Astrocyte of the hippocampus (primary cell): ENCODE measurements around the gene PDK1.
A peak's percentile ranks its signal among the peaks of the same experiment; 100 is the strongest.

Experiments used
- DNase-seq: peaks from one replicate; pipeline ENCODE4 v3.0.0; 2011; ENCODE audit warnings: low read depth, low spot score

Gene PDK1

GRCh38 chr2:172596776-172597175, 40.9 kb downstream of the PDK1 start:
- no peak for DNase-seq

- DNase-seq = no peak
These were observed 41.4 kb downstream of the PDK1 start for GRCh38 chr2:172597176-172597842.

DNA sequence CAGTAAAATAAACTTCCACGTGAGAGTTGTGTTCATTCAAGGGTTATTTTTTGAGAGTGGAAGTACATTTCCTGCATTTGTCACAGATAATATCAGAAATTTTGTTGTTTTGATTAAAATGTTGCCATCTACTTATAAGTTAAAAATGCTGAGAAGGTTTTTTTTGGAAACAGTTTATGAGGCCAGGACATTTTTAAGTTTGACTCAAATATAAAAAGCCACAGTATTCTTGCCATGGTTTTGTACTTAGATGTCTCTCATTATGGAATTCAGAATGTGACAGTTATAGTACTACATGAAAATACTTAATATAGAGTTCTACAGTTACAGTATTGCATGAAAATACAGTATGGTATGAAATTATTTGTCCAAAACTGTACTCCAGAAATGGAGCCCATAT, 44.1 kb downstream of the PDK1 start:
- DNase-seq = no peak

DNA sequence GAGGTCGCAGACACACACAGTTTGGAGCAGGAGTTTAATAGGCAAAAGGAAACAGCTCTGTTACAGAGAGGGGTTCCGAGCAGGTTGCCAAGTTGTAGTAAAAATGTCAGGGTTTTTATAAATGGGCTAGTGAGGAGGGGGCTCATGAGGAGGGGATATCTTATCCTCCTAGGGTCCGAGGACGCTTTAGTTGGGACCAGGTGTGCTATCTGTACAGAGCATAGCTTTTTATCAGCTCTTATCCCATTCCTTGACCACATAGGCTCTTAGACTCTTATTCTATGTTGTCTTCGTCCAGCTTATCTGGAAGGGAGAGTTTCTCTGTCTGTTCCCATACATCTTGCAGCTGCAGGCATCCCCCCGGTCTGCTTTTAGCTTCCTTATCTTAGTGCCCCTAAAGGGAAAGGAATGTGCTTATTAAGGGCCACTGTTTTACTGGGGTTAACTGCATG, 44.7 kb downstream of the PDK1 start:
- DNase-seq = no peak

- DNase-seq = no peak
These were observed 50.4 kb downstream of the PDK1 start for GRCh38 chr2:172606285-172606684.

DNA sequence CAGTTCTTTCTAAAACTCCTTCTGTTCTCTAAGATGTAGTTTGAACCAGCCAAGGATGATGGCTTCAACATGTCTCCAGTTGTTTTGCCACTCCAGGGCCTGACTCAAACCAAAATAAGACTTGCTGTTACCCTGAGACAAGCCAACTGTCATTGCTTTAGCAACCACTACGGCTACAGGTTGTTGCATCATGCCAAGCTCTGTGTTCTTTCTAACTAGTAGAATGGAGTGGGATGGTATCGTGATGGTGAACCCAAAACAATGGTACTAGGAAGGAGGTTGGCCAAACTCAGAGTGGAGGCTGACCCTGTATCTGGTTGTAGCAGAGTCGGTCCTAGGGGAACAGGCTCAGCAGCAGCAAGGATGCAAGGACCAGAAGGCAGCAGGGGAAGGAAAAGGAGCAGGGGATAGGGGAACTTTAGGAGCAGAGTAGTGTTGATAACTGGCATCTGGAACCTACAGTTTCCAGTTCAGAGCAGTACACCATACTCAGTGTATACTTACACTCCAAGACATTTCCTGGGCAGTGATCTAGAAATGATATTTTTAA, 51.6 kb downstream of the PDK1 start:
- DNase-seq = no peak

DNA sequence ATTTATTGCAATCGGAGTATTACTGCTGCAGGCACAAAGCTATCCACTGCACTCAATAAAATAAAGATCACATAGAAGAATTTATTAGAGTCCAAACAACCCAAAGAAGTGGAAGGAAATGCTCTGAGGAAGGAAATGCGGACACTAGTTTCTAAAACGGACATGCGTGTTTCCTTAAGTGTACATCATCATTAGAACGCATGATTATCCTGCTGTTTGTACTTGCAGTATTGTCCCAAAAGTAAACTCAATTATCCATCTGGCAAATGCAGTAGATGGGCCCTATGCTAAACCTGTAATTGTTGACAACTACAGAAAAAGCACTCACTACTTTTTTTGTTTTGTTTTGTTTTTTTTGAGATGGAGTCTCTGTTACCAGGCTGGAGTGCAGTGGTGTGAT, 53.6 kb downstream of the PDK1 start:
- no peak for DNase-seq

- no peak for DNase-seq
These were observed 56.2 kb downstream of the PDK1 start for GRCh38 chr2:172612051-172612450.

- no peak for DNase-seq
These were observed 57.1 kb downstream of the PDK1 start for GRCh38 chr2:172613040-172613439.

DNA sequence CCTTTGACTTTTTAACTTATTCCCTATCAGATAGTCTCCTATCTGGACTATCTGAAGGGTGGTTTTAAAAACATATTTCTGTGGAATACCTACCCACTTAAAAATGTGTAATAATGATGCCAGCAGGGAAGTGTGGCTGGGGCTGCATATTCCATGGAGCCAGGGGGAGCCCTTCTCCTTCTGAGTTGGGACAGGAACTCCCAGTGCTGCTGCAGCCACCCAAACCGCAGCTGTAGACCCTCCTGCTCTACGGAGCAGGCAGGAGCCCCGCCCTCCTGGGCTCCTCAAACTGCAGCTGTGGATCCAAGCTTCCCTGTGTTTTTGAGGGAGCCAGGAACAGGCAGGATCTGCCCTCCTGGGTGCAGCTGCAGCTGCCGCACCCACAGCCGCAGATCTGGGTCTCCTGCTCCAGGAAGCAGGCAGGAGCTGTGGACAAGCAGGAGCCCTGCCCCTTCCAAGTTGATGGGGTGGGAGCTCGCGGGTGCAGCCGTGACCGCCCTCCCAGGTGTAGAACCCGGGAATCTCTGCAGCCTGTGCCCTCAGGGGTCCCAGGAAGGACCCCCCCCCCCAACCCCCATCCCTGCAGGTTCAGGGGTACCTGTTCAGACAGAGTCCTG, 57.8 kb downstream of the PDK1 start:
- DNase-seq = no peak

GRCh38 chr2:172614932-172615331, 59.0 kb downstream of the PDK1 start:
- DNase-seq = no peak

GRCh38 chr2:172615727-172616261, 59.9 kb downstream of the PDK1 start:
- DNase-seq = no peak

GRCh38 chr2:172617115-172617514, 61.2 kb downstream of the PDK1 start:
- DNase-seq = no peak

DNA sequence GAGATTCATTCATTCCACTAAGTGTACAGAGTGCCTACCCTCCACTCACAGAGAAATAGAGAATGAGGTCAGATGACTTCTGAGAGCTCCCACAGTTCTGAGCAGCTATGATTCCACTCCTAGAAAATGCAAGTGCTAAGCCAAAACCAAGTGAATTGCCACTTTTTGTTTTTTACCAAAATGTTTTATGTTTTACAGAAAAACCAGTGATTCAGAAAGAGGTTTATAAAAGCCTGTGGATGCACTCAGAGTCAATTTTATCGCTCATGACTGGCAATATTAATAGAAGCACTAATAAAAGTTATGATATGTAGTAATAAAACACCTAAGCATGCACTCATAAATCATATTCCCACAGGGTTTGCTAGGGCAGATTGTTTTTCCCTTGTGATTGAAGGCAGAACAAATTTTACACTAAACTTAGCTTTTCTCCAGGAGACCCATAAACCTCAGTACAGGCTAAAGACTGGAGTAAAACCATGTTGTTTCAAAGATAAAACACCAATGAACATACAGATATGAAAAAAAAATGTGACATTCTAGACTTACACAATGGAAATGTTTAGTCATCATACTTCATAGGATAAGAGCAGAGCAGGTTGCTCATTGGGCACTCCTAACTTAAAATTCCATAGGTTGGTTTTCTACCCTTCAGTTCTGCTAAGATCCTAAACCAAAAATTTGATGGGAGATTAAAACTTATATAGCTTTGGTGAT, 67.5 kb downstream of the PDK1 start:
- DNase-seq = peak; percentile 64

- peak; percentile 20 for DNase-seq
These were observed 69.1 kb downstream of the PDK1 start for GRCh38 chr2:172624996-172625395.

GRCh38 chr2:172627181-172627580, 71.3 kb downstream of the PDK1 start:
- no peak for DNase-seq

DNA sequence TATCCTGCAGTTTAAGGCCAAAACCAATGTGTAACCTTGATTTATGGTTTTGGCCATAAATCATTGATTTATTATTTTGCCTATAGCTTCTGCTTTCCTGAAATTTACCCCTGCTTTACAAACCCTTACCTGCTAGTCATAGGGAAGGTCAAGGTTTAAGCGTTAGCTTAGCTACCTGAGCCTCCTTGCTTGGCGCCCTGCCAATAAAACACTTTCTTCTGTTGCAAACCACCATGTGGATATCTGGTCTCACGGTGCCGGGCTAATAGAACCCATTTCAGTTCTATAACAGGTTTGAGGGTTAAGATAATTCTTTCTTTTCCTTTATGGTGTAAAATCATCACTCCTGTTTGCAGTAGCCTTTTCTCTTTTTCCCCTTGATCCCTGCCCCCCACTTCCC, 72.2 kb downstream of the PDK1 start:
- DNase-seq = no peak

- no peak for DNase-seq
These were observed 73.7 kb downstream of the PDK1 start for GRCh38 chr2:172629586-172629985.

DNA sequence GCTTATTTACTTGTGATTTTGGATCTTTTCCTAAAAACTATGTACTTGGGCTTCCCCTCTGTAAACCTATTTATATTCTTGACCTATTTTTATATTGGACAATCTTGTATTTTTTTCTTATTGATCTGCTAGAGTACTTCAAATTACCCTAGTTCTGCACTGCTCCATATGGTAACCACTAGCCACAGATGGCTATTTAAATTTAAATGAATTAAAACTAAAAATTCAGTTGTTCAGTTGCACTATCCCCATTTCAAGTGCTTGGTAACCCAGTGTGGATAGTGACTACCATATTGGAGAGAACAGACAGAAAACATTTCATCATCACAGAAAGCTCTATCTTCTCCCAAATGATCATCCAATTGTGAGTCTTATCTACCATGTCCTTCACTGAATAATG, 74.3 kb downstream of the PDK1 start:
- no peak for DNase-seq

DNA sequence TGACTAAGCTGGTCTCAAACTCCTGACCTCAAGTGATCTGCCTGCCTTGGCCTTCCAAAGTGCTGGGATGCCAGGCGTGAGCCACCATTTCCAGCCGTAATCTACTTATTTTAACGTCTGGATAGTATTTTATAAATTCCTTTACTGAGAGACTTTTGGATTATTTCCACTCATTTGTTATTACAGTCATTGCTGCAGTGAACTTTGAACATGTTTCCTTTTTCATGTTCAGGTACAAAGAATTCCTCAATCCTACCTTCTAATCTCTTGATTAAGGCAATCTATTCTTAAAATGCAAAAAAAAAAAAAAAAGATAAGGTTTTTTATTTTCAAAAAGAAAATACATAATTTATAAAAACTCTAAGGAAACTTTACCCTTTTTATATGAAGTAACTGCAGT, 78.6 kb downstream of the PDK1 start:
- DNase-seq = no peak

DNA sequence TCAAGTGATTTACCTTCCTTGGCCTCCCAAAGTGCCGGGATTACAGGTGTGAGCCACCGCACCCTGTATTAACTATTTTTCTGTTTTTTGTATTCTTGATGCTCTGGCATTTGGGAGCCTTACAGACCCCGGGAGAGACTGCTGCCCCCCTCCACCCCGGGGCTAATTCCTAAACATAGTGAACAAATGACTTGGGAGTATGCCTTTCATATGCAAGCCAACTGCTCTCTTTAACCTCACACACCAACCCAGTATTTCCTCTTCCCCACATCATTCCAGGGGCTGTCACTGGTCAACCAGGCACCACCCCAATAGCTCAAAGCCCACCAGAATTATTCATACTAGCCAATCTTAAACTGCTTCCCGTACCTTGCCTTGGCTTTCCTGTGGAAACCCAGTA, 79.7 kb downstream of the PDK1 start:
- no peak for DNase-seq

DNA sequence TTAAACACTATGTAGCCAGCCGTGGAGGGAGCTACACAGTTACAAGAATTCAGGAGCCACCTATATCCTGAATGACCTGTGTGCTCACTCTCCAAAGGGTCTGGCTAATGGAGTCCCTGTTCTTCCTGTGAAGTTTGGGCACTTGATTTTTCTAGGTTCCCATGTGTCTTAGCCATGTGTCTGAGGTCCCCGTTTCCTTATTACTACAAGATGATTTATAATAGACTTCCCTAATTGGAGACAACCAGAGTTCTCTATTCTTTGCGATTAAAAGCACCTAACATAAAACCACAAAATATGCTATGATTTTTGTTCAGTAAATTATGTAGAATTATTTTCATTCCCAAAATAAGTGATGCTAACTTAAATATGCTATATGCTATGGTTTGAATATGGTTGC, 83.4 kb downstream of the PDK1 start:
- DNase-seq = no peak
